LoVo (cell line): ENCODE measurements around the gene OR5AU1.

Experiments
- DNase-seq: peaks from one replicate; pipeline ENCODE4 v3.0.0-alpha.2; 2016; ENCODE audit warnings: low spot score

Gene OR5AU1

DNA sequence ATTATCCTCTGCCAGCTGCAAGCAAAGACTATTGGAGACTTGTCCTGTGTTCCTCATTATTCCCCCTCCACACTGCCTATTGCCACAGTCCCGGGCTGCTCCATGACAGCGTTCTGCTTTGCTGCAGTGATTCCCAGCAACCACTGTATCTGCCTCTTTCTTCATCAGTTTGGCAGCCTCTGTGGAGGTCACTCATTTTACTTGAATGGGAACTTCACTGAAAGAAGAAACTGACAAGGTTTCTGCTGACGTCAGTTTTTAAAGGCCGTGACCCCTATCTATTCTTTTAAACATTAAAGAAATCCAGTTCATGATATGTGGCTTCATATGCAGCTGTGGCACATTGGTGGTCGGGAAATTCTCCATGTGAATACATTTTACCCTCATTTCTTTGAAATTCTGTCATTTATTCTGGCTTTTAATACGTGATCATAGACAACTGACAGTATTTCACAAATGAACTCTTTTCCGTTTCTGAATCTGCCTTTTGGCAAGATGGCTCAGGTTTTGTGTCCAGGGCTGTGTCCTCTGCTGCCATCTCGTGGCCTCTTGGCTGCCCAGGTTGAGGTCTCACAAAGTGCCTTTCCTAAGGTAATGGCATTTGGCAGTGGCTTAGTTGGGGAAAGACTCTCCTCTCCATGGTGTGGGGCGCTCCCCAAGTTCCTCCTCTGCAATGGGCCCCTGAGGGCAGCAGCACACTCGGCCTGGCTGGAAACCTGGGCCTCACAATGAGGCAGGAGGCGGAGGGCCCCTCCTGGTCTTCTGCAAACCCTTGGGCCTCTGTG lies 49.2 kb downstream of the OR5AU1 start:
- DNase-seq, result peak; percentile 79

DNA sequence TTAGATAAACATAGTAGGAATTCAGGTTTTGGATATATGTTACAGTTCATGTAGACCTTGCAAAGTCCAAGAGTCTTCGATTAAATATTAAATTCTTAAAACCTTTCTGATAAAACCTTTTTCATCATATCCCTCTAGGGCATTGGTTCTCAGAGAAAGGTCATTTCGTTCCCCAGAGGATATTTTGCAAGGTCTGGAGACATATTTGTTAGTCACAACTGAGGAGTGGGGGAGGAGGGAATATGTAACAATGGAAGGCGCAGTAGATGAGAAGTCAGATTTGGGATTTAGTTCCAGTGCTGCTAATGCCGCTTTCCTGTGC lies 49.7 kb downstream of the OR5AU1 start:
- DNase-seq, result no peak

DNA sequence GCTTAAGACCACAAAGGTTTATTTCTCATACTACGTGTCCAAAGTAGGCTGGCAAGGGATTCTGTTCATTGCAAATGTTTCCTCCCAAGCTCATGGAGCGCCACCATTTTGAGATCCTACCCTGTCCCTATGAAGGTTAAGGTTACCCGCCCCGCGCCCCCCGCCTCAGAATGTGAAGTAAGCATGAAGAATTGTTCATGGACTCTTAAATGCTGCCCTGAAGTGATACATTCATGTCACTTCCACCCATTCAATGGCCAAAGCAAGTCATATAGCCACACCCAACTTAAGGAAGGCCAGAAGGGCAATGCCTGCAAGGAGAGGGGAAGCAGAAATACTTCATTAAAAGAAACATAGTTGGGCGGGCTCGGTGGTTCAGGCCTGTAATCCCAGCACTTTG lies 50.8 kb downstream of the OR5AU1 start:
- DNase-seq, result no peak
